SK-N-SH (cell line): Measurements from ENCODE around the gene NEURL3. TPM values are rescaled to one million over a fixed set of nuclear protein-coding genes. Genes with fewer than 3 reads are reported as not detected.

ENCODE experiments used
- CTCF ChIA-PET: fragments of 300-600, 350-600 bp; formaldehyde crosslinking; extraction: SDS; loops from one replicate; lab custom pipeline; 2021; lab: Yijun Ruan, JAX
- POLR2A ChIA-PET: fragments of 350-600 bp; sonication (Branson Sonifier 250); formaldehyde crosslinking; extraction: SDS; loops from one replicate; lab custom pipeline; 2020; ENCODE audit warnings: antibody characterized with exemption, inconsistent platforms; lab: Yijun Ruan, JAX
- DNase-seq: peaks from one replicate; pipeline ENCODE4 v3.0.0; 2012
- H2AFZ ChIP-seq: fragments of 200-600 bp; sonication (generic); 2 replicates; pipeline ENCODE4 v1.8.1; 2016; ENCODE audit warnings: antibody characterized with exemption, mild to moderate bottlenecking, low read depth
- H3F3A ChIP-seq: fragments of 200-600 bp; sonication (generic); replicated peaks from 2 replicates; pipeline ENCODE3; 2016; ENCODE audit warnings: antibody characterized with exemption, mild to moderate bottlenecking; ENCODE audit not compliant: insufficient read depth
- H3K27ac ChIP-seq, 2 experiments: fragments of 200-500 bp in 1 of 2; fragments of 200-600 bp in 1 of 2; sonication (Bioruptor generic) in 1 of 2; sonication (generic), shearing (Covaris generic) in 1 of 2; 2 replicates each; pipeline versions ENCODE4 v1.5.1 to v1.6.1; 2014 to 2016; ENCODE audit warnings: low read depth in 2 of 2, inconsistent platforms in 1 of 2, low read length in 1 of 2, mild to moderate bottlenecking in 1 of 2, mixed read lengths in 1 of 2
- H3K27me3 ChIP-seq: fragments of 200-600 bp; sonication (generic), shearing (Covaris generic); 2 replicates; pipeline ENCODE4 v1.6.1; 2016; ENCODE audit warnings: mixed run types; ENCODE audit not compliant: insufficient read depth
- H3K36me3 ChIP-seq, 2 experiments: fragments of 200-500 bp in 1 of 2; fragments of 200-600 bp in 1 of 2; sonication (Bioruptor generic) in 1 of 2; sonication (generic) in 1 of 2; replicated peaks in 1 of 2; 2 replicates each; pipeline versions ENCODE3 to v1.5.1; 2014 to 2016; ENCODE audit warnings: low read length in 1 of 2, mild to moderate bottlenecking in 1 of 2; ENCODE audit not compliant: insufficient read depth in 2 of 2, control insufficient read depth in 1 of 2
- H3K4me1 ChIP-seq, 2 experiments: fragments of 200-500 bp in 1 of 2; fragments of 200-600 bp in 1 of 2; sonication (Bioruptor generic) in 1 of 2; sonication (generic), shearing (Covaris generic) in 1 of 2; 2 replicates each; pipeline versions ENCODE4 v1.5.1 to v1.6.1; 2014 to 2016; ENCODE audit warnings: low read depth in 1 of 2, low read length in 1 of 2, mixed run types in 1 of 2; ENCODE audit not compliant: insufficient read depth in 2 of 2, control insufficient read depth in 1 of 2
- H3K4me2 ChIP-seq: fragments of 200-600 bp; sonication (generic), shearing (Covaris generic); 2 replicates; pipeline ENCODE4 v1.6.1; 2017; ENCODE audit warnings: mixed run types
- H3K4me3 ChIP-seq, 2 experiments: fragments of 200-500 bp in 1 of 2; fragments of 200-600 bp in 1 of 2; sonication (Bioruptor generic) in 1 of 2; sonication (generic), shearing (Covaris generic) in 1 of 2; 2 replicates each; pipeline versions ENCODE4 v1.5.1 to v1.8.1; 2014 to 2016; ENCODE audit warnings: low read depth in 2 of 2, inconsistent platforms in 1 of 2, low read length in 1 of 2, mild to moderate bottlenecking in 1 of 2, mixed read lengths in 1 of 2, moderate library complexity in 1 of 2
- H3K79me2 ChIP-seq: fragments of 200-600 bp; sonication (generic); 2 replicates; pipeline ENCODE4 v1.8.1; 2017; ENCODE audit warnings: mild to moderate bottlenecking; ENCODE audit not compliant: insufficient read depth
- H3K9ac ChIP-seq: fragments of 200-600 bp; sonication (generic); 2 replicates; pipeline ENCODE4 v1.6.1; 2017; ENCODE audit warnings: mixed run types
- H3K9me2 ChIP-seq: fragments of 200-600 bp; sonication (generic); 2 replicates; pipeline ENCODE4 v1.6.1; 2017; ENCODE audit warnings: mixed run types
- H3K9me3 ChIP-seq: fragments of 200-600 bp; sonication (generic); 2 replicates; pipeline ENCODE4 v1.6.1; 2017; ENCODE audit warnings: mixed run types, mild to moderate bottlenecking, moderate library complexity
- H4K20me1 ChIP-seq: fragments of 200-600 bp; sonication (generic); 2 replicates; pipeline ENCODE4 v1.6.1; 2017; ENCODE audit warnings: mild to moderate bottlenecking, mixed run types; ENCODE audit not compliant: insufficient read depth
- ELF1 ChIP-seq: IDR thresholded peaks from 2 replicates; pipeline ENCODE4 v1.4.0; 2012
- EP300 ChIP-seq, 2 experiments: IDR thresholded peaks; 2 replicates each; pipeline versions ENCODE4 v1.4.0 to v1.6.1; 2012; ENCODE audit warnings: borderline replicate concordance in 1 of 2, low read depth in 1 of 2, low read length in 1 of 2
- EZH2phosphoT487 ChIP-seq: fragments of 200-600 bp; sonication (generic); IDR thresholded peaks from 2 replicates; pipeline ENCODE4 v1.6.1; 2017; ENCODE audit warnings: low read depth, mixed run types, mild to moderate bottlenecking, antibody characterized with exemption, moderate library complexity, borderline replicate concordance
- FOSL2 ChIP-seq: IDR thresholded peaks from 2 replicates; pipeline ENCODE4 v1.4.0; 2012; ENCODE audit warnings: low read depth, mild to moderate bottlenecking, moderate library complexity, borderline replicate concordance
- FOXJ3 ChIP-seq: sonication (generic); formaldehyde crosslinking; IDR thresholded peaks from 2 replicates; pipeline ENCODE4 v1.5.1; 2020; ENCODE audit warnings: mild to moderate bottlenecking, missing genetic modification reagents
- FOXM1 ChIP-seq: IDR thresholded peaks from 2 replicates; pipeline ENCODE4 v1.4.0; 2012; ENCODE audit warnings: low read depth, mild to moderate bottlenecking
- GATA2 ChIP-seq: sonication (generic); formaldehyde crosslinking; IDR thresholded peaks from 2 replicates; pipeline ENCODE4 v1.5.0; 2020; ENCODE audit warnings: mild to moderate bottlenecking, missing genetic modification reagents
- JUND ChIP-seq: IDR thresholded peaks from 2 replicates; pipeline ENCODE4 v1.4.0; 2012
- MXI1 ChIP-seq: IDR thresholded peaks from 2 replicates; pipeline ENCODE4 v1.6.1; 2012; ENCODE audit warnings: mild to moderate bottlenecking, low read depth, low read length, improper control_type of control experiment
- POLR2AphosphoS5 ChIP-seq: IDR thresholded peaks from 2 replicates; pipeline ENCODE4 v1.6.1; 2012; ENCODE audit warnings: low read depth, low read length
- RAD21 ChIP-seq: IDR thresholded peaks from 2 replicates; pipeline ENCODE4 v1.6.1; 2012; ENCODE audit warnings: mild to moderate bottlenecking, low read length
- RCOR1 ChIP-seq: fragments of 150-350 bp; IDR thresholded peaks from 2 replicates; pipeline ENCODE4 v1.6.1; 2017; ENCODE audit warnings: antibody characterized with exemption, low read length
- RFX5 ChIP-seq: IDR thresholded peaks from 2 replicates; pipeline ENCODE4 v1.6.1; 2012; ENCODE audit warnings: mild to moderate bottlenecking, improper control_type of control experiment, low read length
- SMC3 ChIP-seq: IDR thresholded peaks from 2 replicates; pipeline ENCODE4 v1.6.1; 2012; ENCODE audit warnings: low read depth, low read length, improper control_type of control experiment
- TEAD4 ChIP-seq: IDR thresholded peaks from 2 replicates; pipeline ENCODE4 v1.4.0; 2012; ENCODE audit warnings: mild to moderate bottlenecking, borderline replicate concordance; ENCODE audit not compliant: insufficient read depth
- YY1 ChIP-seq: IDR thresholded peaks from 2 replicates; pipeline ENCODE4 v1.4.0; 2012; ENCODE audit warnings: low read depth, mild to moderate bottlenecking
- WGBS: methylation state at CpG from one replicate; pipeline ENCODE4 v1.1.6; 2017; ENCODE audit warnings: low lambda C conversion rate; 5-methylcytosine and 5-hydroxymethylcytosine counted together
- polyA plus RNA-seq, 3 experiments: library from polyadenylated mRNA; depleted of rRNA; stranded (reverse); fragments of >200 nt; gene quantifications; 2 replicates each; pipeline ENCODE4 v1.2.3, GENCODE V29; 2012
- TF ChIP-seq, protein P1 (sequence below): IDR thresholded peaks from 2 replicates; pipeline ENCODE4 v1.4.0; 2012; ENCODE audit warnings: low read depth, borderline replicate concordance
- TF ChIP-seq, protein P2 (sequence below): IDR thresholded peaks from 2 replicates; pipeline ENCODE4 v1.4.0; 2012; ENCODE audit warnings: low read depth, borderline replicate concordance
- TF ChIP-seq, protein P3 (sequence below): fragments of 150-350 bp; IDR thresholded peaks from 2 replicates; pipeline ENCODE4 v1.6.1; 2016; ENCODE audit warnings: mild to moderate bottlenecking, low read depth, low read length
- TF ChIP-seq, protein P4 (sequence below): fragments of 200-600 bp; sonication (generic); IDR thresholded peaks from 2 replicates; pipeline ENCODE4 v1.6.1; 2017; ENCODE audit warnings: antibody characterized with exemption, mild to moderate bottlenecking, moderate library complexity

NEURL3 gene
- polyA plus RNA-seq, 1 of the 3 experiments (the other 2 are of a cell fraction): 0.08 TPM

DNA sequence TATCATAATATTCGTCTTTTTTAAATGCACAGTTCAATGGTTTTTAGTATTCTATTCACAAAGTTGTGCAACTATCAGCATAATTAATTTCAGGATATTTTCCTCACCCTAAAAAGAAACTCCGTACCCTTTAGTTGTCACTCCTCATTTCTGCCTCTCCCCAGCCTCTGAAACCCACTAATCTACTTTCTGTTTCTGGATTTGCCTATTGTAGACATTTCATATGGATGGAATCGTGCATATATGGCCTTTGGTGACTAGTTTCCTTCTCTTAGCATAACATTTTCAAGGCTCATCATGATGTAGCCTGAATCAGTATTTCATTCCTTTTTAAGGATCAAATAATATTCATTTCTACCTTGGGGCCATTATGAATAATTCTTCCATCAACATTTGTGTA, 18.5 kb downstream of the NEURL3 start (continued):
- TF ChIP-seq, protein P1, sequence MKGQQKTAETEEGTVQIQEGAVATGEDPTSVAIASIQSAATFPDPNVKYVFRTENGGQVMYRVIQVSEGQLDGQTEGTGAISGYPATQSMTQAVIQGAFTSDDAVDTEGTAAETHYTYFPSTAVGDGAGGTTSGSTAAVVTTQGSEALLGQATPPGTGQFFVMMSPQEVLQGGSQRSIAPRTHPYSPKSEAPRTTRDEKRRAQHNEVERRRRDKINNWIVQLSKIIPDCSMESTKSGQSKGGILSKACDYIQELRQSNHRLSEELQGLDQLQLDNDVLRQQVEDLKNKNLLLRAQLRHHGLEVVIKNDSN: no peak

DNA sequence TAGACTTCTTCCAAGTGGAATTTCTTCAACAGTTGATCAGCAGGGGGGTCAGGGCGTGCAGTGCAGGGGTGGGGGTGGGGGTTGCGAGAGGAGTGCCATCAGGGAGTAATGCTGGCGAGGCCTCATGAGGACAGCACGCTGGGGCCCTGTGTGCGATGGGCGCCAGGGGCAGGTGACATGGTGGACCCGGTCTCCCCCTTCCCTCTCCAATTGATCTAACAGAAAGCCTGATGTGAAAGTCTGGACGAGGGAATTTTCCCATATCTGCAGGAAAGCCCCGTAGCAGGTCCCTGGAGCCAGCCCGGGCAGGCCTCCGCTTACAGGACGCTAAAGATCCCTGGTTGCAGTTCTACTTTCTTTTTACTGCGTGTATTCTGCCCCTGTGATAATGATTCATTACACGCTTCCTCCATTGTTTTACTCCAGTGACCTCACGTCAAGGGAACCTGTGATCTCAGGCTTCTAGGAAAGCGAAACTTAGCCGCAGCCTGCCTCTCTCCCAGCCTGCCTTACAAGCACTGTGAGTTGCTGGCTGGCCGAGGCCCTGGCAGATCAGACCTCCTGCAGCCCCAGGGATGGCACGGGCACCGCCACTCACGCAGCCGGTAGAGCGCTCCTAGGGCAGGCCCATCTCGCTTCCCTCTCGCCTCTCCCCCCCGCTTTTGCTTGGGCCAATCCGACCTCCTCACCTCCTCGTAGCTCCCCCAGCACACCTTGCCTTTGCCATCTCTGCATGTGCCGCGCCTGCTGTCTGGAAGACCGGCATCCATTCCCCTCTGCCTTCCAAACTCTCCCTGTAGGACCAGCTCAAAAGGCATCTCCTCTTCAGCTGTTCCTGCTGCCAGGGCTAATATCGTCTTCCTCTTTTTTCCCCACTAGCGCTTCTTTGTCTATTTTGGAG, 19.2 kb downstream of the NEURL3 start:
- H2AFZ ChIP-seq: no peak overlapping the region
- POLR2A ChIA-PET: no interaction called here
- no peak overlapping the region for H3K4me3 ChIP-seq
- CTCF ChIA-PET: interaction anchor here (1.0 kb wide), 1 partner anchor 23 kb away, joined by 6 read pairs; no protein-coding TSS in a partner anchor
- H3K79me2 ChIP-seq: no peaks in the 10 kb centered on the region
- no peak for DNase-seq
- no peak overlapping the region for H3K9ac ChIP-seq
- 80% methylated on average over 27 of the region's 33 CpGs for WGBS
- no peak overlapping the region for H3K27ac ChIP-seq
- H4K20me1 ChIP-seq: no peaks in the 10 kb centered on the region
- no peaks in the 10 kb centered on the region for H3K36me3 ChIP-seq
- H3F3A ChIP-seq: no peaks in the 10 kb centered on the region
- H3K9me2 ChIP-seq: no peaks in the 10 kb centered on the region
- TF ChIP-seq JUND (no peak), ELF1 (no peak), YY1 (no peak), GATA2 (CRISPR knock-in tag) (no peak), RAD21 (no peak), TEAD4 (no peak), RFX5 (no peak), EZH2phosphoT487 (no peak), FOSL2 (no peak), RCOR1 (no peak), POLR2AphosphoS5 (no peak), SMC3 (no peak), FOXM1 (no peak), EP300 (IDR thresholded peaks at IDR 0.05; ENCODE audit: borderline replicate concordance in 1 of 2, low read depth in 1 of 2, low read length in 1 of 2) (no peak), FOXJ3 (no peak), MXI1 (no peak)
- TF ChIP-seq, protein P2, sequence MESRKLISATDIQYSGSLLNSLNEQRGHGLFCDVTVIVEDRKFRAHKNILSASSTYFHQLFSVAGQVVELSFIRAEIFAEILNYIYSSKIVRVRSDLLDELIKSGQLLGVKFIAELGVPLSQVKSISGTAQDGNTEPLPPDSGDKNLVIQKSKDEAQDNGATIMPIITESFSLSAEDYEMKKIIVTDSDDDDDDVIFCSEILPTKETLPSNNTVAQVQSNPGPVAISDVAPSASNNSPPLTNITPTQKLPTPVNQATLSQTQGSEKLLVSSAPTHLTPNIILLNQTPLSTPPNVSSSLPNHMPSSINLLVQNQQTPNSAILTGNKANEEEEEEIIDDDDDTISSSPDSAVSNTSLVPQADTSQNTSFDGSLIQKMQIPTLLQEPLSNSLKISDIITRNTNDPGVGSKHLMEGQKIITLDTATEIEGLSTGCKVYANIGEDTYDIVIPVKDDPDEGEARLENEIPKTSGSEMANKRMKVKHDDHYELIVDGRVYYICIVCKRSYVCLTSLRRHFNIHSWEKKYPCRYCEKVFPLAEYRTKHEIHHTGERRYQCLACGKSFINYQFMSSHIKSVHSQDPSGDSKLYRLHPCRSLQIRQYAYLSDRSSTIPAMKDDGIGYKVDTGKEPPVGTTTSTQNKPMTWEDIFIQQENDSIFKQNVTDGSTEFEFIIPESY: no peak
- TF ChIP-seq, protein P3, sequence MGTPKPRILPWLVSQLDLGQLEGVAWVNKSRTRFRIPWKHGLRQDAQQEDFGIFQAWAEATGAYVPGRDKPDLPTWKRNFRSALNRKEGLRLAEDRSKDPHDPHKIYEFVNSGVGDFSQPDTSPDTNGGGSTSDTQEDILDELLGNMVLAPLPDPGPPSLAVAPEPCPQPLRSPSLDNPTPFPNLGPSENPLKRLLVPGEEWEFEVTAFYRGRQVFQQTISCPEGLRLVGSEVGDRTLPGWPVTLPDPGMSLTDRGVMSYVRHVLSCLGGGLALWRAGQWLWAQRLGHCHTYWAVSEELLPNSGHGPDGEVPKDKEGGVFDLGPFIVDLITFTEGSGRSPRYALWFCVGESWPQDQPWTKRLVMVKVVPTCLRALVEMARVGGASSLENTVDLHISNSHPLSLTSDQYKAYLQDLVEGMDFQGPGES: no peak
- TF ChIP-seq, protein P4, sequence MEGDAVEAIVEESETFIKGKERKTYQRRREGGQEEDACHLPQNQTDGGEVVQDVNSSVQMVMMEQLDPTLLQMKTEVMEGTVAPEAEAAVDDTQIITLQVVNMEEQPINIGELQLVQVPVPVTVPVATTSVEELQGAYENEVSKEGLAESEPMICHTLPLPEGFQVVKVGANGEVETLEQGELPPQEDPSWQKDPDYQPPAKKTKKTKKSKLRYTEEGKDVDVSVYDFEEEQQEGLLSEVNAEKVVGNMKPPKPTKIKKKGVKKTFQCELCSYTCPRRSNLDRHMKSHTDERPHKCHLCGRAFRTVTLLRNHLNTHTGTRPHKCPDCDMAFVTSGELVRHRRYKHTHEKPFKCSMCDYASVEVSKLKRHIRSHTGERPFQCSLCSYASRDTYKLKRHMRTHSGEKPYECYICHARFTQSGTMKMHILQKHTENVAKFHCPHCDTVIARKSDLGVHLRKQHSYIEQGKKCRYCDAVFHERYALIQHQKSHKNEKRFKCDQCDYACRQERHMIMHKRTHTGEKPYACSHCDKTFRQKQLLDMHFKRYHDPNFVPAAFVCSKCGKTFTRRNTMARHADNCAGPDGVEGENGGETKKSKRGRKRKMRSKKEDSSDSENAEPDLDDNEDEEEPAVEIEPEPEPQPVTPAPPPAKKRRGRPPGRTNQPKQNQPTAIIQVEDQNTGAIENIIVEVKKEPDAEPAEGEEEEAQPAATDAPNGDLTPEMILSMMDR: no peak
- H3K27me3 ChIP-seq: no peaks in the 10 kb centered on the region; the same call in 1 of the 2 replicates
- peaks cover 4% of the 10 kb centered on the region; the same call in 1 of the 2 replicates for H3K9me3 ChIP-seq
- no peaks in the 10 kb centered on the region for H3K4me1 ChIP-seq
- H3K4me2 ChIP-seq: no peak overlapping the region
